Heart left ventricle (tissue), 16 donors: ENCODE data around the gene EMP1. TPM values are rescaled to one million over a fixed set of nuclear protein-coding genes. Genes with fewer than 3 reads are reported as not detected.

Experiments
- ATAC-seq, 4 donors: fragments of 200-7000 bp; cut with Tn5 transposase; one replicate each; pipeline ENCODE4 v1.9.1; 2020 to 2022; ENCODE audit warnings: moderate library complexity in 4 of 4, mild to moderate bottlenecking in 3 of 4, moderate number of reproducible peaks in 1 of 4
- DNase-seq, 5 donors: peaks; one replicate each; pipeline ENCODE4 v3.0.0-alpha.2; 2020
- H3K27ac ChIP-seq, 12 donors: fragments of 200-600 bp; sonication (generic) in 4 of 12; one replicate each; pipeline versions ENCODE4 v1.5.0 to v1.8.0; 2016 to 2022; ENCODE audit warnings: mild to moderate bottlenecking in 2 of 12
- H3K27me3 ChIP-seq, 9 donors: fragments of 200-600 bp; sonication (generic) in 2 of 9; one replicate each; pipeline versions ENCODE4 v1.5.1 to v1.8.0; 2016 to 2022; ENCODE audit warnings: mild to moderate bottlenecking in 3 of 9
- H3K36me3 ChIP-seq, 9 donors: fragments of 200-600 bp; sonication (generic) in 2 of 9; one replicate each; pipeline versions ENCODE4 v1.5.0 to v1.8.0; 2018 to 2022; ENCODE audit warnings: mild to moderate bottlenecking in 2 of 9
- H3K4me1 ChIP-seq, 12 donors: fragments of 200-600 bp; sonication (generic) in 4 of 12; one replicate each; pipeline versions ENCODE4 v1.5.0 to v1.8.0; 2016 to 2022; ENCODE audit warnings: mild to moderate bottlenecking in 3 of 12
- H3K4me3 ChIP-seq, 12 donors: fragments of 200-600 bp; sonication (generic) in 4 of 12; one replicate each; pipeline versions ENCODE4 v1.5.0 to v1.8.0; 2017 to 2022; ENCODE audit warnings: mild to moderate bottlenecking in 9 of 12, moderate library complexity in 4 of 12
- H3K9me3 ChIP-seq, 12 donors: fragments of 200-600 bp; sonication (generic) in 4 of 12; one replicate each; pipeline versions ENCODE4 v1.5.0 to v1.8.0; 2016 to 2022; ENCODE audit warnings: mild to moderate bottlenecking in 1 of 12
- POLR2A ChIP-seq, 2 donors: fragments of 450-650 bp; IDR thresholded peaks; one replicate each; pipeline ENCODE4 v1.6.1; 2017; ENCODE audit warnings: antibody characterized with exemption in 2 of 2, mild to moderate bottlenecking in 2 of 2, moderate library complexity in 2 of 2
- WGBS, 4 donors: extraction: QIAGEN DNeasy Blood & Tissue Kit in 2 of 4; methylation state at CpG; one replicate each; pipeline versions ENCODE4 v1.1.5 to v1.1.7; 2013 to 2018; 5-methylcytosine and 5-hydroxymethylcytosine counted together
- intact Hi-C, 10 donors: fragments of 100-400 bp; cut with DNase I; formaldehyde crosslinking; loops; one replicate each; pipeline versions ENCODE4 v1.11.1 to v1.14.2; 2022
- polyA plus RNA-seq, 2 donors: library from polyadenylated mRNA; stranded (reverse); fragments of 200-250 nt; gene quantifications; one replicate each; pipeline ENCODE4 v1.2.3, GENCODE V29; 2013
- total RNA-seq, 9 donors: library from RNA; depleted of rRNA in 2 of 9; stranded (reverse); fragments of >200 nt in 2 of 9; fragmentation: NEBNext Ultra II Directional in 3 of 9; extraction: Animal tissue kit (Norgen Biotek cat#: 25700) in 3 of 9; gene quantifications; one replicate each; pipeline versions ENCODE4 v1.1.0 to v1.2.4, GENCODE V29; 2016 to 2023
- TF ChIP-seq, protein P1 (sequence below), 12 donors: fragments of 200-600 bp; sonication (generic) in 4 of 12; IDR thresholded peaks; one replicate each; pipeline versions ENCODE4 v1.5.0 to v1.8.0; 2018 to 2022; ENCODE audit warnings: antibody characterized with exemption in 12 of 12, mild to moderate bottlenecking in 5 of 12
- donor health status: ischemic (EF 13 %, LVEDD 7.1; RV severe dilation, severe dysfunction).
- donor health status: healthy with polysubstance abuse.
- donor health status: DM: no; HTN: yes; CAD: no.
- donor health status: DM: no; HTN: no; CAD: no.
- donor health status: ischemic (EF 25% LVEDD 6.9; RV normal size, moderate dysfunction).
- donor health status: ischemic (EF 25% LVEDD 5.7; RV mildly dilated, moderate dysfunction).
- donor health status: healthy.
- donor health status: DM: yes; HTN: yes; CAD: no.
- donor health status: ischemic (EF 35%, LVEDD 5.7; RV mildly dilated, moderate dysfunction).
- donor health status: nonischemic (EF 11% LVEDD 7.7; RV severe dilation, severe dysfunction).
- donor health status: DM: yes; HTN: yes; CAD: no.
- donor health status: PGD.
- donor health status: ischemic (EF 29% LVEDD 5.4; RV normal size, mild dysfunction).
- donor health status: nonischemic (EF 23%, LVEDD 6.1; RV moderate dilation, normal function).

EMP1 gene
- total and polyA plus RNA-seq, 11 donors: 16.4 to 281 (median 101) TPM

DNA sequence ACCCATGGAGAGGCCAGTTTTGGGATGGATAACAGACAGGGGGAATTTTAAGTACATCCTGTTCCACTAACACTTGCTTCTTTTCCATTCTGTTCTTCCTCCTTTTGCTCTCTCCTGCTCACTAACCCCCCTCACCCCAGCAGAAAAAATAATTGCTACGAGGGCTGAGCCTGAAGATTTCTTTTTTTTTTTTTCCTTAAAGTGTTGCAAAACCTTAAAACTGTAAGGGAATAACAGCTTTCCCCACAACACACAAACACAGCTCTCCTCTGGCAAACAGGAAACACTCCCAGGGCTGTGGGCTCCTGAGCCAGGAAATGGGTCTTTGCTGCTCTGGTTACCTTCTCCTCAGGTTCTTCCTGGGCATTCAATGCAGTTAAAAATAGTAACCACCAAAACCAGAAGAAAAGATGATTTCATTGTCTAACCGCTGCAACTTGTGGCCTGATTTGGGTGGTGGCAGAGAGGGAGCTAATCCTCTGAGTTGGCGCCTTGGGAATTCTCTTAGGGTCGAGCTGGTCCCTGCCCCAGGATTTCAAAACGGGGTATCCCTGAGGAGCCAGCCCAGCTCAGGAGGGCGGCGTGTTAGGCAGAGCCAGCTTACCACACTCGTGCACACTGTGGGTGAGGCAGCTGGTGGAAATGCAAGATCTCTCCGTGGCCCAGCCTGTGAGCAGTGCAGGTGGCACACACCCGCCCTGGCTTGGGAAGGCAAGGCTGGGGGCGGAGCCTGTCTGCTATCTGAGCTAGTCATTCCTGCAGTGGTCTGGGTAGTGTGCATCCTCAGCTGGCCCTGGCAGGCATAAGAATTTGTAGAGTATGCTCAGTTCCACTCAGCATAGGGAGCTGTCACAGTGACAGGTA is 17.1 kb upstream of the EMP1 start:
- TF ChIP-seq, protein P1, sequence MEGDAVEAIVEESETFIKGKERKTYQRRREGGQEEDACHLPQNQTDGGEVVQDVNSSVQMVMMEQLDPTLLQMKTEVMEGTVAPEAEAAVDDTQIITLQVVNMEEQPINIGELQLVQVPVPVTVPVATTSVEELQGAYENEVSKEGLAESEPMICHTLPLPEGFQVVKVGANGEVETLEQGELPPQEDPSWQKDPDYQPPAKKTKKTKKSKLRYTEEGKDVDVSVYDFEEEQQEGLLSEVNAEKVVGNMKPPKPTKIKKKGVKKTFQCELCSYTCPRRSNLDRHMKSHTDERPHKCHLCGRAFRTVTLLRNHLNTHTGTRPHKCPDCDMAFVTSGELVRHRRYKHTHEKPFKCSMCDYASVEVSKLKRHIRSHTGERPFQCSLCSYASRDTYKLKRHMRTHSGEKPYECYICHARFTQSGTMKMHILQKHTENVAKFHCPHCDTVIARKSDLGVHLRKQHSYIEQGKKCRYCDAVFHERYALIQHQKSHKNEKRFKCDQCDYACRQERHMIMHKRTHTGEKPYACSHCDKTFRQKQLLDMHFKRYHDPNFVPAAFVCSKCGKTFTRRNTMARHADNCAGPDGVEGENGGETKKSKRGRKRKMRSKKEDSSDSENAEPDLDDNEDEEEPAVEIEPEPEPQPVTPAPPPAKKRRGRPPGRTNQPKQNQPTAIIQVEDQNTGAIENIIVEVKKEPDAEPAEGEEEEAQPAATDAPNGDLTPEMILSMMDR (IDR thresholded peaks at IDR 0.05): no peak
- TF ChIP-seq POLR2A (IDR thresholded peaks at IDR 0.05): no peak
- WGBS, 4 donors: 14 to 37% (median 26%) methylated on average over 10 to 11 of the region's 11 CpGs
- H3K27me3 ChIP-seq: no peaks in the 10 kb centered on the region
- no peaks in the 10 kb centered on the region for H3K36me3 ChIP-seq
- peak overlapping the region in 11 of 12 donors; percentile 43 to 75 (median 56) for H3K27ac ChIP-seq
- peak overlapping the region in 3 of 12 donors; percentile 5 to 15 (median 7) for H3K4me3 ChIP-seq
- DNase-seq (peak in 1 of 5 donors; percentile 59), ATAC-seq (peak; percentile 71 to 84 (median 81))
- no peaks in the 10 kb centered on the region for H3K9me3 ChIP-seq
- intact Hi-C loops: loop anchor here in 1 of 10 donors (2.0 kb wide), 1 partner anchor 17 kb away; the partner anchor contains the start of gene EMP1
- peaks cover 0 to 22% (median 15%) of the 10 kb centered on the region in 12 donors for H3K4me1 ChIP-seq

DNA sequence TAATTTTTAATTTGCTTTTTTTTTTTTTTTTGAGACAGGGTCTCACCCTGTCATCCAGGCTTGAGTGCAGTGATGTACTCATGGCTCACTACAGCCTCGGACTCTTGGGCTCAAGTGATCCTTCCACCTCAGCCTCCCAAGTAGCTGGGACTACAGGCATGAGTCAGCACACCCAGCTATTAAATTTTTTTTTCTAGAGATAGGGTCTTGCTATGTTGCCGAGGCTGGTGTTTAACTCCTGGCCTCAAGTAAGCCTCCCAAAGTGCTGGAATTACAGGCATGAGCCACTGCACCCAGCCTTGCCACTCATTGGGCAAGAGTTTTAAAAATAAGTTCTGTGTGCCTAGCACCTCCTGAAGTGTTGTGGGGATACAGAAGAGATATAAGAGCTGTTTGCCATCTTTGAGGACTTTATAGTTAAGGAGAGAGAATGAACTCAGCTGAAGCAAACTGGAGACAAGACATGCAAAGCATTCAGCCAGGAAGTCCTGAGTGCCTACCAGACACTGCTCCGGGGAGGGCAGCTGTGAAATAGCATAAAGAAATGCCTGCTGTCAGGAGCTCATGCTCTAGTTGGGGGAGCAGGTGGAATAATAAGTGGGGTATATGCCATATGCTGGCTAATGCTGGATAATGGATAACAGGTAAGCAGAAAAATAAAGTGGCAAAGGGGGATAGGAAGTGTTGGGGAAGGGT is 15.0 kb upstream of the EMP1 start:
- no peaks in the 10 kb centered on the region for H3K36me3 ChIP-seq
- DNase-seq: no peak
- no peak for TF ChIP-seq POLR2A (IDR thresholded peaks at IDR 0.05)
- TF ChIP-seq, protein P1 (IDR thresholded peaks at IDR 0.05): no peak
- no peak overlapping the region for H3K27ac ChIP-seq
- intact Hi-C loops: no loop called here
- peaks cover 0 to 22% (median 15%) of the 10 kb centered on the region in 12 donors for H3K4me1 ChIP-seq
- no peak for ATAC-seq
- WGBS, 4 donors: 57 to 69% (median 62%) methylated on average over 3 of the region's 3 CpGs
- H3K9me3 ChIP-seq: no peaks in the 10 kb centered on the region
- H3K27me3 ChIP-seq: no peaks in the 10 kb centered on the region
- no peak overlapping the region for H3K4me3 ChIP-seq

DNA sequence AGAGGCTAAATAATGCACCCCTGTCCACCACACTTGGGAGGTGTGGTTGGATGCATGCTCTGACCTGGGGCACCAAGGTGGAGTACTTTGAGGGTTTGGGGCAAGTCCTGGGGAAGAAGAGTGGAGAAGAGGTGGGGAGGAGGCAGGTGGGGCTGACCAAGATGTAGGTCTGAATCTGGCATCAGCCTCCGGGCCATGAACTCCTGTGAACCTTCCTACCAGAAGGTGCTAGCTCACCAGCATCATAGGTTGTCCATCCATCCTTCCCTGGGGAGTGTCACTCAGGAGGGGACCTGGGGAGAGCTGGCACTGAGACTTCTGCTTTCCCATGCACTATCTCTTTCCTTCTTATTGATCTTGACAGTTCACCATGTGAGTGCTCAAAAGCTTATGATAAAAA is 13.6 kb upstream of the EMP1 start:
- DNase-seq (no peak), ATAC-seq (no peak)
- Histone ChIP-seq H3K36me3 (no peaks in the 10 kb centered on the region), H3K27ac (no peak overlapping the region), H3K4me1 (peaks cover 0 to 22% (median 15%) of the 10 kb centered on the region in 12 donors), H3K9me3 (no peaks in the 10 kb centered on the region), H3K4me3 (no peak overlapping the region), H3K27me3 (no peaks in the 10 kb centered on the region)
- intact Hi-C loops: no loop called here
- no peak for TF ChIP-seq POLR2A (IDR thresholded peaks at IDR 0.05)
- TF ChIP-seq, protein P1 (IDR thresholded peaks at IDR 0.05): no peak
- WGBS, 4 donors: 94 to 100% (median 97%) methylated on average over 1 of the region's 1 CpG

DNA sequence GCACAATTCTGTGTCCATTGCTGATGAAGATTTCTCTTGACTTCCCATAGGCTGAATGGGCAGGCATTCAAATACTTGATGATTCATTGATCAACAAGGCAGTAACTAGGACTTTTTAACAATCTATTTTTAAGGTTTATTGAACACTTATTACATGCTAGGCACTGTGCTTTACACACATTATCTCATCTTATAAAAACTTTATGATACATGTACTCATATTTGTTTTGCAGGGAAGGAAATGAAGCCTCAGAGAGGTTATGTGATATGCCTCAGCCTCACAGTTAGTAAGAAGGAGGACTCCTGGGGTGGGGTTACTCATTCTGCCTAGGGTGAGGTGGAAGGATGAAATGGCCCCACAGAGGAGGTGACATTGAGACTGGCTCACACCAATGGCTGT is 12.9 kb upstream of the EMP1 start:
- Histone ChIP-seq H3K4me1 (peaks cover 0 to 15% (median 14%) of the 10 kb centered on the region in 12 donors), H3K36me3 (no peaks in the 10 kb centered on the region), H3K9me3 (no peaks in the 10 kb centered on the region), H3K4me3 (no peak overlapping the region), H3K27ac (no peak overlapping the region), H3K27me3 (no peaks in the 10 kb centered on the region)
- DNase-seq: no peak
- no peak for TF ChIP-seq POLR2A (IDR thresholded peaks at IDR 0.05)
- TF ChIP-seq, protein P1 (IDR thresholded peaks at IDR 0.05): no peak
- ATAC-seq: no peak
- intact Hi-C loops: no loop called here
